ENCODE measurements around the gene ATP5MK. TPM values are rescaled to one million over a fixed set of nuclear protein-coding genes. Genes with fewer than 3 reads are reported as not detected.
A peak's percentile ranks its signal among the peaks of the same experiment; 100 is the strongest.
"Not testable (repeated sequence)": the region's sequence is repeated elsewhere in the genome, so short reads cannot be mapped to it uniquely, and the experiment has no call there.

The ATP5MK gene
- total RNA-seq, 1 donor from 2014 or later: 208 TPM

DNA sequence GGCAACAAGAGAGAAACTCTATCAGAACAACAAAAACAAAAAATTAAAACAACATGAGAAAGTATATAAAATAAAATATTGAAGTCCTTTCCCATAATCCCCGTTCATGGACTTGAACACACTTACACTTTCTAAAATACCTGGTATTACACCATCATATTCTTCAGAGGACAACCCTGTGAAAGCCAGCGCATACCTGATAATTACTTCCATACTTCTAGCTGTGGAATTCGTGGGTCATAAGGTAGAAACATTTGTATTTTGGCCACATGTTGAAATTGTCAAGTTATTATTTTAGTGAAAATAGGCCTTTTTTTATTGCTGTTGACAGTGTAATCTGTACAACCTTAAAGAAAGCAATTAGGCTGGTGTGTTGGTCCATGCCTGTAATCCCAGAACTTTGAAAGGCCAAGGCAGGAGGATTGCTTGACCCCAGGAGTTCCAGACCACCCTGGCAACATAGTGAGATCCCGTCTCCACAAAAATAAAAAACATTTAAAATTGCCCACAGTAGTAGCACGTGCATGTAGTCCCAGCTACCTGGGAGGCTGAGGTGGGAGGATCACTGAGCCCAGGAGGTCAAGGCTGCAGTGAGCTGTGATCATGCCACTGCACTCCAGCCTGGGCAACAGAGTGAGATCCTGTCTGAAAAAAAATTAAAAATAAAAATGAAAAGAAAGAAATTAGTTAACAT is 40.2 kb downstream of the ATP5MK start:
- ChIA-PET CTCF (no interaction called here), POLR2A (interaction anchor here (0.6 to 1.1 kb wide), 2 partner anchors 11 to 452 kb away, joined by 3 read pairs; no protein-coding TSS in a partner anchor)
- TF ChIP-seq, protein P1, sequence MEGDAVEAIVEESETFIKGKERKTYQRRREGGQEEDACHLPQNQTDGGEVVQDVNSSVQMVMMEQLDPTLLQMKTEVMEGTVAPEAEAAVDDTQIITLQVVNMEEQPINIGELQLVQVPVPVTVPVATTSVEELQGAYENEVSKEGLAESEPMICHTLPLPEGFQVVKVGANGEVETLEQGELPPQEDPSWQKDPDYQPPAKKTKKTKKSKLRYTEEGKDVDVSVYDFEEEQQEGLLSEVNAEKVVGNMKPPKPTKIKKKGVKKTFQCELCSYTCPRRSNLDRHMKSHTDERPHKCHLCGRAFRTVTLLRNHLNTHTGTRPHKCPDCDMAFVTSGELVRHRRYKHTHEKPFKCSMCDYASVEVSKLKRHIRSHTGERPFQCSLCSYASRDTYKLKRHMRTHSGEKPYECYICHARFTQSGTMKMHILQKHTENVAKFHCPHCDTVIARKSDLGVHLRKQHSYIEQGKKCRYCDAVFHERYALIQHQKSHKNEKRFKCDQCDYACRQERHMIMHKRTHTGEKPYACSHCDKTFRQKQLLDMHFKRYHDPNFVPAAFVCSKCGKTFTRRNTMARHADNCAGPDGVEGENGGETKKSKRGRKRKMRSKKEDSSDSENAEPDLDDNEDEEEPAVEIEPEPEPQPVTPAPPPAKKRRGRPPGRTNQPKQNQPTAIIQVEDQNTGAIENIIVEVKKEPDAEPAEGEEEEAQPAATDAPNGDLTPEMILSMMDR (IDR thresholded peaks at IDR 0.05): no peak
- DNase-seq (no peak), ATAC-seq (ENCODE audit: low read depth) (no peak)
- Mint-ChIP-seq H3K9me3 (no peaks in the 10 kb centered on the region), H3K4me1 (peaks cover 3% of the 10 kb centered on the region), H3K36me3 (ENCODE audit: low read depth) (no peaks in the 10 kb centered on the region), H3K27me3 (no peaks in the 10 kb centered on the region), H3K27ac (no peak overlapping the region), H3K4me3 (no peak overlapping the region)
- intact Hi-C loops (cut with micrococcal nuclease): no loop called here

- intact Hi-C loops (cut with micrococcal nuclease): loop anchor here (5.0 kb wide), 1 partner anchor 502 kb away; the partner anchor contains the start of gene BORCS7
- H3K27ac Mint-ChIP-seq; CTCF ChIA-PET; POLR2A ChIA-PET; H3K4me1 Mint-ChIP-seq; H3K27me3 Mint-ChIP-seq; H3K4me3 Mint-ChIP-seq; DNase-seq; ATAC-seq (ENCODE audit: low read depth); H3K36me3 Mint-ChIP-seq (ENCODE audit: low read depth); H3K9me3 Mint-ChIP-seq: not testable (repeated sequence)
These were observed 41.7 kb downstream of the ATP5MK start for GRCh38 chr10:103354567-103354966.

- peaks cover 10% of the 10 kb centered on the region for H3K4me1 Mint-ChIP-seq
- ATAC-seq (ENCODE audit: low read depth) (no peak), DNase-seq (no peak)
- H3K36me3 Mint-ChIP-seq (ENCODE audit: low read depth): peaks cover 3% of the 10 kb centered on the region
- H3K27ac Mint-ChIP-seq: no peak overlapping the region
- POLR2A ChIA-PET: interaction anchor here (0.7 kb wide), 1 partner anchor 14 kb away, joined by 4 read pairs; no protein-coding TSS in a partner anchor
- CTCF ChIA-PET: no interaction called here
- H3K4me3 Mint-ChIP-seq: no peak overlapping the region
- H3K9me3 Mint-ChIP-seq: no peaks in the 10 kb centered on the region
- intact Hi-C loops (cut with micrococcal nuclease): loop anchor here (5.0 kb wide), 1 partner anchor 501 kb away; the partner anchor contains the start of gene BORCS7
- TF ChIP-seq, protein P1 (IDR thresholded peaks at IDR 0.05): no peak
- H3K27me3 Mint-ChIP-seq: no peaks in the 10 kb centered on the region
These were observed 43.0 kb downstream of the ATP5MK start for GRCh38 chr10:103353281-103353680.

DNA sequence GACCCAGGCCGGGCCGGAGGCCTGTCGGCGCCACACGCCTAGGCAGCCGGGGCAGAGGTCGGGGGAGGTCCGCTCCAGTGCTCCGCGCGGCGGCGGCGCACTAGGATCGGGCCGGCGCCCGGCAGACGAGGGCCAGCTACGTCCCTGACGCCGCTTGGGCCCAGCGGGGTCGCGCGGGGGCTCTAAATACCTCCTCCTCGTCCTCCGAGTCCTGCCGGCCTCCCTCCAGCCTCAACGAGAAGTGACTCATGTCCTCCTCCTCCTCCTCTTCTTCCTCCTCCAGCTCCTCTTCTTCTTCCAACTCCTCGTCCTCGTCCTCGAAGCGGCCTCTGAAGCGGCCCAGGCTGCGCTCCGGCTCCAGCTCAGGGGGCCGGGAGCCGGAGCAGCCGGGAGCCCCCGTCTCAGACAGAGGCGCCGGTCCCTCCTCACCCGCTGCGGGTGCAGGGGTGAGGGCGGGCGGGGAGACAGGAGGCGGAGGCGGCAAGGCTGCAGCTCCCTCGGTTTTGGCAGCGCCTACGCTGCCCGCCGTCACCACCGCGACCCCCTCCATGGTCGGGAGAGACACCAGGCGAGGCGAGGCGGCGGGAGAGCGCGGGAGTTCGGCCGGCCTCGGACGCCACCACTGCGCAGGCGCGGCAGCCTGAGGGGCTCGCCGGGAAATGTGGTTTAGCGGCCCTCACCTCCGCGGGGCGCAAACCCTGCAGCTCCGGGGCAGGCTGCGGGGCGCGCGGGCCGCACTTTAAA is 45.6 kb downstream of the ATP5MK start, which contains the start of gene PCGF6:
PCGF6 (minus strand) TSS at position 624 of the 744 bp plus-strand sequence; CDS start at position 550, 74 bp downstream.
- peak within 1 kb of the TSS; percentile 82 for H3K27ac Mint-ChIP-seq
- ATAC-seq (ENCODE audit: low read depth): peak; percentile 86
- TF ChIP-seq, protein P1 (IDR thresholded peaks at IDR 0.05): no peak
- ChIA-PET POLR2A (interaction anchor here (0.6 to 2.5 kb wide), 4 partner anchors 17 to 433 kb away, joined by 3 to 26 read pairs (median 10); partner anchors contain the start of genes ATP5MK, CNNM2, PDCD11 and TAF5), CTCF (interaction anchor here (1.8 kb wide), 1 partner anchor 17 kb away, joined by 4 read pairs; no protein-coding TSS in a partner anchor)
- no peaks in the 10 kb centered on the region for H3K27me3 Mint-ChIP-seq
- no peaks in the 10 kb centered on the region for H3K9me3 Mint-ChIP-seq
- peaks cover 10% of the 10 kb centered on the region for H3K4me1 Mint-ChIP-seq
- H3K36me3 Mint-ChIP-seq (ENCODE audit: low read depth): peaks cover 18% of the 10 kb centered on the region
- peak; percentile 78 for DNase-seq
- peak within 1 kb of the TSS; percentile 92 for H3K4me3 Mint-ChIP-seq
- intact Hi-C loops (cut with micrococcal nuclease): loop anchor here (1.0 to 5.0 kb wide), 3 partner anchors 18 to 498 kb away; partner anchors contain the start of genes ATP5MK, BORCS7 and PDCD11

- ChIA-PET POLR2A (interaction anchor here (0.9 to 2.5 kb wide), 3 partner anchors 17 to 45 kb away, joined by 6 to 26 read pairs (median 14); partner anchors contain the start of genes ATP5MK, PDCD11 and TAF5), CTCF (interaction anchor here (1.8 kb wide), 1 partner anchor 16 kb away, joined by 4 read pairs; no protein-coding TSS in a partner anchor)
- TF ChIP-seq, protein P1 (IDR thresholded peaks at IDR 0.05): no peak
- Mint-ChIP-seq H3K27me3 (no peaks in the 10 kb centered on the region), H3K27ac (peak overlapping the region; percentile 41), H3K9me3 (no peaks in the 10 kb centered on the region), H3K4me1 (peaks cover 10% of the 10 kb centered on the region), H3K4me3 (peak overlapping the region; percentile 92), H3K36me3 (ENCODE audit: low read depth) (peaks cover 23% of the 10 kb centered on the region)
- DNase-seq (no peak), ATAC-seq (ENCODE audit: low read depth) (no peak)
- intact Hi-C loops (cut with micrococcal nuclease): loop anchor here (5.0 kb wide), 1 partner anchor 498 kb away; the partner anchor contains the start of gene BORCS7
These were observed 46.1 kb downstream of the ATP5MK start for GRCh38 chr10:103350175-103350516.

Other genes starting within 250 kb of the ATP5MK start
- gene NT5C2, start 203.2 kb downstream of the ATP5MK start, total RNA-seq: 53.3 and 60.4 TPM in 2 replicates
- not detected in 2 replicates for gene RPEL1, start 150.6 kb downstream of the ATP5MK start, total RNA-seq
- not detected in 2 replicates for gene INA, start 119.3 kb downstream of the ATP5MK start, total RNA-seq
- 7.3 and 7.6 TPM in 2 replicates for gene PCGF6, start 45.3 kb downstream of the ATP5MK start, total RNA-seq
- gene TAF5, start 28.5 kb downstream of the ATP5MK start, total RNA-seq: 3.6 and 3.8 TPM in 2 replicates
- 65.4 and 66.0 TPM in 2 replicates for gene PDCD11, start 151 bp upstream of the ATP5MK start, total RNA-seq
- 17.5 and 21.4 TPM in 2 replicates for gene CALHM2, start 55.9 kb upstream of the ATP5MK start, total RNA-seq
- gene CALHM1, start 62.4 kb upstream of the ATP5MK start, total RNA-seq: 0.40 and 0.42 TPM in 2 replicates
- not detected in 2 replicates for gene CALHM3, start 82.8 kb upstream of the ATP5MK start, total RNA-seq
- 0.61 and 0.93 TPM in 2 replicates for gene NEURL1, start 97.2 kb upstream of the ATP5MK start, total RNA-seq

Measured in activated B cell treated with CpG ODN at 0.5 μM for 24 hours (primary cell).